Body of pancreas (tissue), 4 donors: ENCODE results near the gene TBC1D19. TPM values are rescaled to one million over a fixed set of nuclear protein-coding genes. Genes with fewer than 3 reads are reported as not detected.

Source experiments
- ATAC-seq: fragments of 150-250 bp; one replicate; pipeline ENCODE4 v1.9.1; 2016
- DNase-seq, 4 donors: peaks; one replicate each; pipeline ENCODE4 v3.0.0-alpha.2; 2019
- H3K27ac ChIP-seq, 4 donors: fragments of 200-600 bp; sonication (generic); 1 replicate in 3 of 4; 2 replicates in 1 of 4; pipeline versions ENCODE4 v1.5.1 to v1.6.1; 2016 to 2019; ENCODE audit warnings: mild to moderate bottlenecking in 1 of 4, mixed read lengths in 1 of 4, moderate library complexity in 1 of 4
- H3K27me3 ChIP-seq, 2 donors: fragments of 200-600 bp; sonication (generic); one replicate each; pipeline ENCODE4 v1.6.0; 2016; ENCODE audit warnings: mild to moderate bottlenecking in 1 of 2
- H3K36me3 ChIP-seq, 2 donors: fragments of 200-600 bp; sonication (generic); replicated peaks in 1 of 2; 2 replicates each; pipeline ENCODE4 v1.5.1; 2016; ENCODE audit warnings: low read depth in 2 of 2; ENCODE audit not compliant: insufficient read depth in 1 of 2
- H3K4me1 ChIP-seq: fragments of 200-600 bp; sonication (generic); one replicate; pipeline ENCODE4 v1.6.0; 2016
- H3K4me3 ChIP-seq, 2 donors: fragments of 200-600 bp; sonication (generic); 1 replicate in 1 of 2; 2 replicates in 1 of 2; pipeline ENCODE4 v1.5.1; 2016 to 2019
- H3K9me3 ChIP-seq, 3 donors: fragments of 200-600 bp; sonication (generic); 1 replicate in 2 of 3; 2 replicates in 1 of 3; pipeline ENCODE4 v1.5.1; 2016
- CTCF ChIP-seq, 7 experiments: fragments of 450-650 bp in 4 of 7; fragments of 200-600 bp in 3 of 7; sonication (generic) in 3 of 7; IDR thresholded peaks; one replicate each; pipeline ENCODE4 v1.5.1; 2016 to 2019; ENCODE audit warnings: antibody characterized with exemption in 7 of 7
- POLR2A ChIP-seq, 3 donors: fragments of 450-650 bp; IDR thresholded peaks; one replicate each; pipeline ENCODE4 v1.6.1; 2016; ENCODE audit warnings: antibody characterized with exemption in 3 of 3, mild to moderate bottlenecking in 2 of 3
- WGBS, 2 donors: methylation state at CpG; one replicate each; pipeline ENCODE4 v1.1.5; 2017; 5-methylcytosine and 5-hydroxymethylcytosine counted together
- intact Hi-C: fragments of 100-400 bp; cut with DNase I; formaldehyde crosslinking; loops from one replicate; pipeline ENCODE4 v1.15.1; 2023
- total RNA-seq, 2 donors: library from RNA; depleted of rRNA; stranded (reverse); fragments of >200 nt; gene quantifications; one replicate each; pipeline ENCODE4 v1.1.0, GENCODE V29; 2016

Gene TBC1D19
- total RNA-seq, 2 donors from 2014 or later: 22.8 to 30.7 TPM

- H3K4me3 ChIP-seq: no peak overlapping the region
- H3K27me3 ChIP-seq: no peaks in the 10 kb centered on the region
- no peaks in the 10 kb centered on the region for H3K36me3 ChIP-seq
- H3K27ac ChIP-seq: no peak overlapping the region
- H3K9me3 ChIP-seq: no peaks in the 10 kb centered on the region
- TF ChIP-seq POLR2A (IDR thresholded peaks at IDR 0.05): no peak
- no peak for TF ChIP-seq CTCF (IDR thresholded peaks at IDR 0.05)
- DNase-seq: no peak
- H3K4me1 ChIP-seq: no peaks in the 10 kb centered on the region
- intact Hi-C loops: no loop called here
- no peak for ATAC-seq
- WGBS, 2 donors: 72 to 81% methylated on average over 5 of the region's 5 CpGs
Observed at GRCh38 chr4:26594371-26594770, 10.5 kb downstream of the TBC1D19 start.

GRCh38 chr4:26594778-26595177 lies 10.9 kb downstream of the TBC1D19 start:
- H3K4me3 ChIP-seq: no peak overlapping the region
- intact Hi-C loops: no loop called here
- no peak for ATAC-seq

GRCh38 chr4:26596843-26597242 lies 13.0 kb downstream of the TBC1D19 start:
- H3K36me3 ChIP-seq: no peaks in the 10 kb centered on the region
- H3K27me3 ChIP-seq: no peaks in the 10 kb centered on the region
- ATAC-seq (no peak), DNase-seq (no peak)
- no peak overlapping the region for H3K4me3 ChIP-seq
- TF ChIP-seq POLR2A (IDR thresholded peaks at IDR 0.05) (no peak), CTCF (IDR thresholded peaks at IDR 0.05) (no peak)
- intact Hi-C loops: no loop called here
- no peak overlapping the region for H3K27ac ChIP-seq
- H3K9me3 ChIP-seq: no peaks in the 10 kb centered on the region
- no peaks in the 10 kb centered on the region for H3K4me1 ChIP-seq
- 45 to 52% methylated on average over 1 of the region's 1 CpG for WGBS, 2 donors

More at GRCh38 chr4:26594778-26595177, 10.9 kb downstream of the TBC1D19 start:
- Histone ChIP-seq H3K27me3 (no peaks in the 10 kb centered on the region), H3K27ac (no peak overlapping the region), H3K4me1 (no peaks in the 10 kb centered on the region), H3K36me3 (no peaks in the 10 kb centered on the region), H3K9me3 (no peaks in the 10 kb centered on the region)
- TF ChIP-seq CTCF (IDR thresholded peaks at IDR 0.05): no peak
- no peak for TF ChIP-seq POLR2A (IDR thresholded peaks at IDR 0.05)
- no peak for DNase-seq
- 92 to 98% methylated on average over 6 of the region's 6 CpGs for WGBS, 2 donors

GRCh38 chr4:26601204-26601603 lies 17.3 kb downstream of the TBC1D19 start:
- Histone ChIP-seq H3K4me1 (no peaks in the 10 kb centered on the region), H3K9me3 (no peaks in the 10 kb centered on the region), H3K36me3 (no peaks in the 10 kb centered on the region), H3K27me3 (no peaks in the 10 kb centered on the region), H3K4me3 (no peak overlapping the region), H3K27ac (no peak overlapping the region)
- ATAC-seq (no peak), DNase-seq (no peak)
- no peak for TF ChIP-seq CTCF (IDR thresholded peaks at IDR 0.05)
- TF ChIP-seq POLR2A (IDR thresholded peaks at IDR 0.05): no peak
- WGBS, 2 donors: 95 to 97% methylated on average over 1 of the region's 1 CpG
- intact Hi-C loops: no loop called here

- Histone ChIP-seq H3K36me3 (no peaks in the 10 kb centered on the region), H3K4me1 (no peaks in the 10 kb centered on the region), H3K4me3 (no peak overlapping the region), H3K27me3 (no peaks in the 10 kb centered on the region), H3K9me3 (no peaks in the 10 kb centered on the region), H3K27ac (no peak overlapping the region)
- 43 to 48% methylated on average over 2 of the region's 2 CpGs for whole genome bisulfite sequencing, 2 donors
- intact Hi-C loops: no loop called here
- no peak for DNase-seq
- ATAC-seq: no peak
- TF ChIP-seq CTCF (IDR thresholded peaks at IDR 0.05) (no peak), POLR2A (IDR thresholded peaks at IDR 0.05) (no peak)
Observed at GRCh38 chr4:26607776-26608175, 23.9 kb downstream of the TBC1D19 start.
